Tongue (tissue), 2 donors: ENCODE results near the gene TNFSF15. TPM values are rescaled to one million over a fixed set of nuclear protein-coding genes. Genes with fewer than 3 reads are reported as not detected.

Experiments
- DNase-seq: peaks from one replicate; pipeline ENCODE4 v3.0.0-alpha.2; 2015
- total RNA-seq: library from RNA; depleted of rRNA; stranded (reverse); fragments of >200 nt; gene quantifications from one replicate; pipeline ENCODE4 v1.2.3, GENCODE V29; 2014

Gene TNFSF15
- 1.8 TPM for total RNA-seq

DNA sequence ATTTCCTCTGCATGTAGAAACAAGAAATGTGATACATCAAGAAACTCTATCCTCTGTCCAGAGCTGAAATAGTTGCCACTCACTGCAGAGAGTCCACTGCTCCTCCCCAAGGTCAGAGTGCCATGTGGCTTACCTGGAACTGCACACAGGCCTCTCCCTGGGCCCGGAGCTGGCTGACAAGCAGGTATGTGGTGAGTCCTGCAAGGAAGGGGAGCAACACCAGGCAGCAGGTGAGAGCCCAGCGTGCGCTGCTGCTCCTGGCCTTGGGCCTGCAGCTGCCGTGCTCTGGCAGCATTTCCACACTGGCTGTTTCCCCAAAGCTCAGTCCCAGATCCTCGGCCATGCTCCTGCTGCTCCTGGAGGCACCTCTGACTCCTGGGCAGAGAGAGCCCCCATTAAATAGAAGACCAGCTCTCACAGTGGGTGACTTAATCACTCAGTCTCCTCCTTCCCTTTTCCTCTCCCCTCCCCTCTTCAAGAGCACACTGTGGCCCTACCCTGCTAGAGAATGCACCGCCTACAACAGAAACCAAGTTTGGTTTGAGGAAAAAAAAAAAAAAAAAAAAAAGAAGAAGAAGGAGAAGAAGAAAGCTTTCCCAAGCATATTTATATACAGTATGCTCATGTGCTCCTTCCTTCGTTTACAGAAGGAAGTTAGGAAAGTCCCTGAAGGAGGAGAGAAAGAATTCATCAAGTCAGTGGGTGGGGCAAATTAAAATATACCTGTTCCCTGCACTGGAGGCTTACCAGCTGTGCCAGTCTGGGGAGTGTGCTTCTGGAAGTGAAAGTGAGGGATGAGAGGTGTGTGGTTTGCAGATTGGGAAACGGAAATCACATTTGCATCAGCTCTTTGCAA lies at the start of gene TNFSF15:
Gene TNFSF15, minus strand, starts transcription at position 370 of the 856 bp plus-strand sequence. Its CDS starts 27 bp downstream, at position 343.
- DNase-seq = peak; percentile 61

DNA sequence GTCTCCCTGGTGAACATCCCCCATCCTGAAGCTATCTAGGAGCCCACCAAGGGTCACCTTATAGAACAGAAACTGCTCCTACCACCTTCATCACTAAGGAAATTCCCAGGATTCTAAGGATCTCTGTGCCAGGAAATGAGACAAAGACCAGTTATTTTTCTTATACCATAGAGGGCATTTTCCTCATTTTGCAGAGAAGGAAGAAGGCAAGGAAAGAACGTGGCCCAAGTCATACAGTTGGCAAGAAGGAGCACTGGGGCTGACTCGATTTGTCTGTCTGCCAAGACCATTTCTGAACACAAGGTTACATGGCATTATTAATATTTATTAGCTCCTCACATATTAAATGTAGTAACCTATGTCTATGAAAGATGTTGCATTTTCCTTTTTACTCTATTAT lies 49.6 kb upstream of the TNFSF15 start:
- no peak for DNase-seq

DNA sequence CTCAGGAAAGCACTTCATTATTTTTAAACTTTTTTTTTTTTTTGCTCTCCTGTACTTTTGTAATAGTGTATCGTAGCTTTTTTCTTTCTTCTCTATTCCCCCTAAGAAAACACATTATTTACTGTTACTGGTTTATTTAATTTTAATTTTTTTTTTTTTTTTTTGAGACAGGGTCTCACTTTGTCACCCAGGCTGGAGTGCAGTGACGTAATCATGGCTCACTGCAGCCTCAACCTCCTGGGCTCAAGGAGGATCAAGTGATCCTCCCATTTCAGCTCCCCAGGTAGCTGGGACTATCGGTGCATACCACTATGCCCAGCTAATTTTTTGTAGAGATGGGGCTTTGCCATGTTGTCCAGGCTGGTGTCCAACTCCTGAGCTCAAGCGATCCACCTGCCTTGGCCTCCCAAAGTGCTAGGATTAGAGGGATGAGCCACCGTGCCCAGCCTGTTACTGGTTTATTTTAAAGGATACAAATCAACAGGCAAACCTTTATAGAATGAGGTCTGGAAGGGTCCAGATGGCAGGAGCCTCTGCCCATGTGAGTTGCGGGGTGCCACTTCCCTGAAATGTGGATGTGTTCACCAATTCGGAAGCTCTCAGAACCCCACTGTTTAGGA lies 49.0 kb upstream of the TNFSF15 start:
- no peak for DNase-seq

DNA sequence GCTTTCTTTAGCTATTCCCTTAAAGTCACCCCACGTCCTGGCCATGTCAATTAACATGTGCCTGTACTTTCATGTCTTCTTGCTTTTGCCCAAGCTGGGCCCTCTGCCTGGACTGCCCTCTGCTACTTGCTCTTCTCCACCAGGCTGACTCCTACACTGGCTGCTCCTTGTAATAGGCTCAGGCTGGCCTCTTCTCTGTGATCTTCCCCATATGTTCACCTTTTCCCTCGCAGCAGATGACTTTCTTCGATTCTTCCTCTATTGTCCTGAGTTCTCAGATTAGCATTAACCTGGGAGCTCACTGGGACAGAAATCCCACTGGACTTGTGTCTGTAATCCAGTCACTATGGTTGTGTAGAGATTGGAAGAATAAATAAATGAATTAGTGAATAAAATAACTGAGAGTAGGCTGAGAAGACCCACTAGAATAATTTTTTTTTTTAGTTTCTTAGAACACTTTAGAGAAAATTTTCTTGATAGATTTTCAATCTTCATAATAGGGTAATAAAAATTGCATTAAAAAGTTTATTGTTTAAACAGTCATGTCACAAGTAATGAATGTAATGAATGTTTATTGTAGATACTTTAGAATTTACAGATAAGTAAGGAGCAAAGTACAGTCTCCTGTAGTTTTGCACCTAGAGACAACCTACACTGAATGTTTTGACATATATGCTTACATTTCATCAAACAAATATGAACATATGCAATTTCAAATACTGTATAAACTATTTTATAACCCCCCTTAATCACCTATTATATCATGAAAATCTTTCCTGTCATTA lies 47.4 kb upstream of the TNFSF15 start:
- DNase-seq = no peak

DNA sequence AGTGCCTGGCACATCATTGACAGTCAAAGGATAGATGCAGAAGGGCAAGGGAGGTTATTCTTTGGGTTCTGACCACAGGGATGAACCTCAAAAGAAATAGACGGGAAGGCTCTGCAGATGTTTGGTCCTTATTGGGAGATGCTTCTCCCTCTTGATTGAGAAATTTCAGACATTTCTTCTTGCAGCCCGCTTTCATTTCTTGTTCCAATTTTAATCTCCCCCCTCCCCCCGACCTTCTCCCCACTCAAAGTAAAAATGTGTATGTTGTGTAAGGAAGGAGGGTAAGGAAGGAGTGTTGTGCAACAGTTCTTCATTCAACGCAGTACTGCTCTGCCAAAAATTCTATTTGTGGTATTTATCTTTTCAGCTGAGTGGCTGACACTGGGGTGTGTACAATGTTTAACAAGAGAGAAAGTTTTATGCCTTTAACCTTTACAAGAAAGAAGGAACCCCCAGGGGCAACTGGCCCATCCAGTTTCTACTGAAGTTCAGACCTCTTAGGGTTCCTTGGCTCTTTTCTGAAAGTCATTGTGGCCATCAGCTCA lies 46.3 kb upstream of the TNFSF15 start:
- peak; percentile 32 for DNase-seq

DNA sequence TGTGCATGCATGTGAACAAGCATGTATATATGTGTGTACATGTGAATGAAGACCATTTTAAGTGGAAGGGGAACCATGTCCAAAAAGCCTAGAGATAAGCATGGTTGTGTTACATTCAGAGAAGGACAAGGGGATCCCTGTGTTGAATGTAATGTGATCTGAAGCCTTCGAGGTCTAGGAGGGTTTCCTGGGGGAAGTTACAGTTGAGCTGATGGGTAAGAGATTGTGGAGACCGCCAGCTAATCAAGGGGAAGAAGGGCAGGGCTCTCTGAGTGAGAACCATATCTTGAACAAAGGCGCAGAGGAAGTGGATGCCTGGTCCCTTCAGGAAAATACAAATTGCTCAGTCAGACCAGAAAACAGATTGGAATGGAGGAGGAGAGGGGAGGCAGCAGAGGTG lies 45.5 kb upstream of the TNFSF15 start:
- no peak for DNase-seq

DNA sequence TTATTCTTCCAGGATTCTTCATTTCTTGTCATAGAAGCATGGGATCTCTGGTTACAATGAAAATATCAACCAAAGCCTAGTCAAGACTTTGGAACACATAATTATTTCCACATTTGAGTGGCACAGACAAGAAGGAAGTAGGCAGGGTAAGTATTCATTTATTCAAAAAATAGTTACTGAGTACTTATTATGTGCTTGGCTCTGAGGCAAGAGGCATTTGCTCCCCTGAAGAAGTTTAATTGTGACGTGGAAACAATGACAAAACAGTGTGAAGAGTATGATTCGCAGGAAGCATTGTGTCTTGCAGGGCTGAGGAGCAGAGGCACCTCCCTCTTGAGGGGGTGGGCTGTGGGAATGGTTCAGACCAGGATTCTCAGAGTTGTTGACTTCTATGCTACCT lies 45.0 kb upstream of the TNFSF15 start:
- DNase-seq = no peak

DNA sequence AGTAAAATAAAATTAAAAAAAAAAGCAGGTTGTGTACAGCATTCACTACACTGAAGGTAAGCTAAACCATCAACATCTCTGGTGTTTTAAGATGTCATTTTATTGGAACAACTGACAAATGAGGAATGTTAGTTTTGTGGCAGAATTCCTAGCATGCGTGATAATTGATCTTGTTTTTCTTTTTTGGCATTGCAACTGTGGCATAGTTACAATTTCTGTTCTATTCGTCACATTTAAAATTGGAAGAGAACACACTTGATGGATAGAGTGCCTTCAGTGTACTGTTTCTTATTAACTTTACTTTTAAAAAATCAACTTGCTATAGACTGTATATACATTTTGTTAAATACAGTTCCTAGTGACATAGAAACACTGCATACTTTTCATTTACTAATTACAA lies 43.6 kb upstream of the TNFSF15 start:
- peak; percentile 25 for DNase-seq

DNA sequence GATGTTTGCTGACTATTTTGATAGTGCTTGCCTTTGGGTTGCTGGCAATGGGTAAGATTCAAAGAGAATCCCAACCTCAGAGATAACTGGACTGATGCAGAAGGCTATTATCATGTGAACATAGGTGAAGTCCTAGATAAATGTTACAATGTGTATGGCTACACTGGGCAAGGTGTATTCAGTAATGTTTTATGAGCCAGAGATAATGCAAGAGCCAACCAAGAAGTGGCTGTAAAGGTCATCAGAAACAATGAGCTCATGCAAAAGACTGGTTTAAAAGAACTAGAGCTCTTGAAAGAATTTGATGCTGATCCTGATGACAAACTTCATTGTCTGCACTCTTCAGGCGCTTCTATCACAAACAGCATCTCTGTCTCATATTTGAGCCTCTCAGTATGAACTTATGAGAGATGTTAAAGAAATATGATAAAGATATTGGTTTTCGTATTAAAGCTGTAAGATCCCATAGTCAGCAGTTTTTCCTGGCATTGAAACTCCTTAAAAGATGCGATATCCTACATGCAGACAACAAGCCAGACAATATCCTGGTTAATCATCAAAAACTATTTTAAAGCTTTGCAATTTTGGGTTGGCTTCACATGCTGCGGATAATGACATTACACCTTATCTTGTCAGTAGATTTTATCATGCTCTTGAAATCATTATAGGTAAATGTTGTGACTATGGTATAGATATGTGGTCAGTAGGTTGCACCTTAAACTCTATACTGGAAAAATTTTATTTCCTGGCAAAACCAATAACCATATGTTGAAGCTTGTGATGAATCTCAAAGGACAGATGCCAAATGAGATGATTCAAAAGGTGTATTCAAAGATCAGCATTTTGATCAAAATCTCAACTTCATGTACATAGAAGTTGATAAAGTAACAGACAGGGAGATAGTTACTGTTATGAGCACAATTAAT lies 41.9 kb upstream of the TNFSF15 start:
- DNase-seq = no peak

DNA sequence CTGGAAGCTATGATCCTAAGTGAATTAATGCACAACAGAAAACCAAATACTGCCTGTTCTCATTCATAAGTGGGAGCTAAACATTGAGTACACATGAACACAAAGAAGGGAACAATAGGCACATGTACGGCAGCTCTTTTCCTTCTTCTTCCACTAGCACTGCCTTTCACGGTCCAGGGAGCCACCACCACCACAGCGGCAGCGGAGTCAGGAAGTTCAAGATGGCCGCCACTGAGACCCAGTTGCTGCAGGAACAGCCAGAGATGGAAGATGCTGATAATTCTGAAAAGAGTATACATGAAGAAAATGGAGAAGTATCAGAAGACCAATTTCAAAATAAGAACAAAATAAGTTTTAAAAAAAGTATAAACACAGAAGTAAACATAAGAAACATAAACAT lies 39.5 kb upstream of the TNFSF15 start:
- no peak for DNase-seq

DNA sequence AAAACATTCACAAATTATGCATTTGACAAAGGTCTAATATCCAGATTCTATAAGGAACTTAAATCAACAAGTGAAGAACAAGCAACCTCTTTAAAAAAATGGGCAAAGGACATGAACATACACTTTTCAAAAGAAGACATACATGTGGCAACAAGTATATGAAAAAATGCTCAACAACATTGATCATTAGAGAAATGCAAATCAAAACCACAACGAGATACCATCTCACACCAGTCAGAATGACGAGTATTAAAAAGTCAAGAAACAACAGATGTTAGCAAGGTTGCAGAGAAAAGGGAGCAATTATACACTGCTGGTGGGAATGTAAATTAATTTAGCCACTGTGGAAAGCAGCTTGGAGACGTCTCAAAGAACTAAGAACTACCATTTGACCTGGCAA lies 38.9 kb upstream of the TNFSF15 start:
- DNase-seq = no peak

DNA sequence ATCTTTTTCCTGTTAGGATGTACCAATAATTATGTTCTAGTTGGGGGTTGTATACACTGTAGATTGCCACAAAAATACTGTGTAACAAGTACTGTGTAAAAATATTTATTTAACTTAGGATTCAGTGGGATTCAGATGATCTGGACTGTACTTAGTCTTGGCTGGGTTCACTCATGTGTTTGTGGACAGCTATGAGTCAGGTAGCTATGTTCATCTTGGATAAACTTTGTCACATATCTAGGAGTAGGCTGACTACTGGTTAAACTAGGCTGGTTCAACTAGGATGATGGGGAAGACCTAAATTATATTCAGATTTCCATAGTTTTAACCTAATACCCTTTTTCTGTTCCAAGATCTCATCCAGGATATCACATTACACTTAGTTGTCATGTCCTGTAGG lies 32.1 kb upstream of the TNFSF15 start:
- no peak for DNase-seq

DNA sequence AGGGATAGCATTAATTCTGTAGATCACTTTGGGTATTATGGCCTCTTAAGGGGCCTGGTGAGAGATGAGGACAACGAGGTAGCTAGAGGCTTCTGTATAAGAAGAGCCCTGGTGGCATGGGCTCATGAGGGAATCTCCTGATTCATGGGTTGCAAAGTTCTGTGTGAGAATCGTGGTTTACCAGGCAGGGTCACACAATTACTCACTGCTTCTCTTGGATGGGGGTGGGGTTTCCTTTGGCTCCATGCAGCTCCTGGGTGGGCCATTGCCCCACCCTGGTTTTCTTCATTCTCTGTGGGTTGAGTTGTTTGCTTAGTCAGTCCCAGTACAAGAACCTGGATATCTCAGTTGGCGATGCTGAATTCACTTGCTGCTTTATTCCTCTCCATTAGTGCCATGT lies 30.9 kb upstream of the TNFSF15 start:
- DNase-seq = no peak

DNA sequence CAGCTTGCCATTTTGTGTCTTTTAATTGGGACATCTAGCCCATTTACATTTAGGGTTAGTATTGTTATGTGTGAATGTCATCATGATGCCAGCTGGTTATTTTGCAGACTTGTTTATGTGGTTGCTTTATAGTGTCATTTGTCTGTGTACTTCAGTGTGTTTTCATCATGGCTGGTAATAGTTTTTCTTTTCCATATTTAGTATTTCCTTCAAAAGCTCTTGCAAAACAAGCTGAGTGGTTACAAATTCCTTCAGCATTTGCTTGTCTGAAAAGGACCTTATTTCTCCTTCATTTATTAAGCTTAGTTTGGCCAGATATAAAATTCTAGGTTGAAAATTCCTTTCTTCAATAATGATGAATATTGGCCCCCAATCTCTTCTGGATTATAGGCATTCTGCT lies 28.5 kb upstream of the TNFSF15 start:
- no peak for DNase-seq

DNA sequence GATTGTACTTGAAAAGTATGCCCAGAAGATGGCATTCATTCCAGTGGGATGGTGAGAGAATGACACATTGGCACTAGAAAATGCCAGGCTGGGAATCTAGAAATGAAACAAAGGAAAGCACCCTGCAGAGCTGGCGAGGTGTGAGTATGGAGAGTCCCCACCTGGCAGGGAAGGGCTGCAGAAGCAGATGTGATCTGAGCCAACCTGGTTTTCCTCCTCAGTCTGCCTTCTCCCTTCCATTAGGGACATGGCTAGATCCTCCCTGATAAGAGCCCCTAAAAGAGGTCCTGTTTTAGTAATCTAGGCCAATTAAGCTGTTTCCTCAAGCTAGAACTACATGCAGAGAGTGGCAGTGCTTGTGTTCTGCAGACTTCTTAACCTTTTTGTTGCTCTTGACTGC lies 24.7 kb upstream of the TNFSF15 start:
- DNase-seq = no peak

DNA sequence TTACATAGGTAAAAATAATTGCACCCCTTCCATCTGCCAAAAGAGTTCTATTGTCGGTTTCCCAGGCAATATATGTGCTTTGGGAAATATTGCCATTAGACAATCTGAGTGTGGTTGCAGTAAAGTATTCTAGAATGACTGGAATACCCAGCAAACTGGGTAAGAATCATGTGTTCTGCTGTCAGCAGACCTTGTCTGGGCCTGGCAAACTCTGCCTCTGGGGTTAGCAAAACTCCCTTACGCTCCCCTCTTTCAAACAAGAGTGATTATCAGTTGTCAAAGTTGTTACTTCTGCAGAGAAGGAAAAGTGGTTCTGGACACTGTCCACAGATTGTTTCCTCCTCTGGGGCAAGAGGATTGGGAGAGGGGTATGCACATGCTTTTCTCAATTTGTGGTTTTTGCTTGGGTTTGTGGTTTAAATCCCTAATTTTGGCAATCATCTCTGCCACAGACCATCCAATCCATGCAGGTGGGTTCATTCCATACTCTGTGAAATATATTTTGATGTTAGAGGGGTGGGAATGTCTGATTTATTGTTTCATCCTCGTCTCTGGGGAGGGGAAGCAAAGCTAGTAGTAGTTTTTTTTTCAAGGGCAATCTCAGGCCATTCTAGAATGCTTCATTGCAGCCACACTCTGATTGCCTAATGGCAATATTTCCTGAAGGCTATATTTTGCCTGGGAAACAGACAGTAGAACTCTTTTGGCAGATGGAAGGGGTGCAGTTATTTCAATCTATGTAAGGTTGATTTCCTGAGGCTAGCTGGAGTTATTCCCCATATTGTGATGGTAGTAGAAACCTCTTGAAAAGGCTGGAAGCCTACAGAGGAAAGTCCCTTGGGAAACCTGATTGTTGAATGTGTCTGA lies 24.0 kb upstream of the TNFSF15 start:
- DNase-seq = no peak

DNA sequence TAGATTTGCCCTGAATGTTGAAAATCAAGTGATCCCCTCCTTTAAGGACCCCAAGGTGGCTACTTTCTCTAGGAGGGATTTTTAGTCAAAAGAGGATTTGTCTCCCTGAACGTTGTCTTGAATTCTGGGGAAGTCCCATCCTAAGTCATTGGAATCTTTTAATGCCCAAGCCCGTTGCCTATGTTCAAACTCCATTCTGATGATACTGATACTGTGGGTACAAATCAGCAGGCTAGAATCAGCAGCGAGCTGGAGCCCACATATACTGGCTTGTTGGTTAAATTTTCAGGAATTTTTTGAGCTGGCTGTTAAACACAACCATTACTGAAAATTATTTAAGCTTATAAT lies 22.4 kb upstream of the TNFSF15 start:
- DNase-seq = no peak

DNA sequence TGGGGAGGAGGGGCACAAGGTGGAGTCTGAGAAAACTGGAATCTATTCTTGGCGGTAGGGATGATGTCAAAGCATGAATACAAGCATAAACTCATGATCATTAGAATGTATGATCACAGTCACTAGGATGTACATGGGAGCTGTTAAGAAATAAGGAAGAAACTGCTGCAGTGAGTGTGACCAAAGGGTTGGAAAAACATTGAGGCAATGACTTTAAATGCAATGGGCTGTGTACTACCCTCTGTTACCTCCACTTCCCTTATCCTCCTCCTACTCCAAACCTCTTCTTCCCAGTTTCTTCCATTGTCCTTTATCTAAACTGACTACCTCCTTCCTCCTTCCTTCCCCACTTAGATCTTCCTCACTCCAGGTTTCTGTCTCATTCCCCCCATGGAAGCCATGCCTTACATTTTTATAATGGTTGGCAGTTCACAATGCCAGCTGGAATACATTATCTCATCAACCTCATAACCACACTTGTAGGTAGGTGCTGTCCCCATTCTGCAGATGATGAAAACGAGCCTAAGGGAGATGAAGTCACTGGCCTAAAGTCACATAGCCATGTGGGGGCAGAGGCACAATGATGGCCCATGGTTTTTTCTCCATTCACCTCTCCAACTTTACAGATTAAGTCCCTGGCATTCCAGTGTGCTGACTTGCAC lies 21.9 kb upstream of the TNFSF15 start:
- no peak for DNase-seq

DNA sequence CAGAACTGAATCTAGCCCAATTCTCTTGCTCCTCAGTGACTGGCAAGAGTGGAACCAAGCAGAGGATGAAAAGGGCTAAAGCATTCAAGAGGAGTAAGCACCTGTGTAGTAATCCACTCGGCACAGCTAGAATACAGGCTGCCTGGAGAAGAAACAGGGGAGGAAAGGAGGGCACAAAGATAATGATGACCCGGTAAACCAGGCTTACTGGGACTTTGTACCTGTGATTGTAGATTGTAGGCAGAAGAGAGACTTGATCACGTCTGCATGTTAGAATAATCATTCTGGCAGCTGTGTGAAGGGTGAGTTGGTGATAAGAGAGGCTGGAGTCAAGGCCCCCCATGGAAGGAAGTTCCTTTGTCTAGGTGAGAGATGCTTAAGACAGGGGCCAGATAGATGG lies 20.6 kb upstream of the TNFSF15 start:
- DNase-seq = no peak

DNA sequence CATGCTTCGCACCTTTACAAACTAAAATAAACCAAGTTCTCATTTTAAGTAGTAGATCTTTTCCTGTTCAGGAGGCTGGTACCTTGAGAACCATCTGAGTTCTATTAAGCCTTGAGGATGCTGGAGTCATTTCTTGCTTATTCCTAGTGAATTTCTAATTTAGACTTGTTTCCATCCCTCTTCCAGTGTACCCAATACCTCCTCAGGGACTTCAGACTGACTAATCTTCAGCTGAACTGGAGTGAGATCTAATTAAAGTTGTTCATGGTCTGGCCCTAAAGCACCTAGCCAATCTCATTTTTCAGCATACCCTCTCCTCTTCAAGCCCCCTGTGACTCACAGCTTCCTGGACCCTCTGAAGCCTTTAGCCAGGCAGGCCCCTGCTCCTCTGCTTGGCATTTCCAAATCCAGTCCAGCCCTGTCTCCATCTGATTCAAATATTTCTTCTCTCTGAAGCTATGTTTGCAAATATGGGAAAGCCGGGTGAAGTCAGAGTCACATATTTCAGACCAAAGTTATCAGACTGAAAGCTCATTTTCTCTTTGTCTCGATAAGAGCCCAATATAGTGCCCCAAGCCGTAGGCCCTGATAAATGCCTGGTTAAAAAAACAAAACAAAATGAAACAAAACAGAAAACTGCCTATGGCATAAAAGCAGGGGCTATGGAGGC lies 19.4 kb upstream of the TNFSF15 start:
- no peak for DNase-seq
